ENCODE data around the gene AATK.

DNA sequence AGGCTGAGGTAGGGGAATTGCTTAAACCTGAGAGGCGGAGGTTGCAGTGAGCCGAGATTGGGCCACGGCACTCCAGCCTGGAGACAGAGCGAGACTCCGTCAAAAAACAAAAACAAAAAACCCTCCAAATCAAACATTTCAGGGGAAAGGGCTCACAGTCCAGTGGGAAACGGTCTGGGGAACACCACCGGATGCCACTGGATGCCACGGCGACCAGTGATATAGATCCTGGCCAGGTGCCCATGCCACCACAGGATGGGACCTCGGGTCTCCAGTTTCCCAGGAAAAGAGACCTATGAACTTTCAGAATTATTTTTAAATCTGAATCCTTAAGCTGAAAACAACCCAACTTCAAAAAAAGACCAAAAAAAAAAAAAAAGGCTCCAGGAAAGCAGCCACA, 44.4 kb upstream of the AATK start:
- TF ChIP-seq, protein P1, sequence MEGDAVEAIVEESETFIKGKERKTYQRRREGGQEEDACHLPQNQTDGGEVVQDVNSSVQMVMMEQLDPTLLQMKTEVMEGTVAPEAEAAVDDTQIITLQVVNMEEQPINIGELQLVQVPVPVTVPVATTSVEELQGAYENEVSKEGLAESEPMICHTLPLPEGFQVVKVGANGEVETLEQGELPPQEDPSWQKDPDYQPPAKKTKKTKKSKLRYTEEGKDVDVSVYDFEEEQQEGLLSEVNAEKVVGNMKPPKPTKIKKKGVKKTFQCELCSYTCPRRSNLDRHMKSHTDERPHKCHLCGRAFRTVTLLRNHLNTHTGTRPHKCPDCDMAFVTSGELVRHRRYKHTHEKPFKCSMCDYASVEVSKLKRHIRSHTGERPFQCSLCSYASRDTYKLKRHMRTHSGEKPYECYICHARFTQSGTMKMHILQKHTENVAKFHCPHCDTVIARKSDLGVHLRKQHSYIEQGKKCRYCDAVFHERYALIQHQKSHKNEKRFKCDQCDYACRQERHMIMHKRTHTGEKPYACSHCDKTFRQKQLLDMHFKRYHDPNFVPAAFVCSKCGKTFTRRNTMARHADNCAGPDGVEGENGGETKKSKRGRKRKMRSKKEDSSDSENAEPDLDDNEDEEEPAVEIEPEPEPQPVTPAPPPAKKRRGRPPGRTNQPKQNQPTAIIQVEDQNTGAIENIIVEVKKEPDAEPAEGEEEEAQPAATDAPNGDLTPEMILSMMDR (conservative IDR thresholded peaks at IDR 0.05; ENCODE audit: low read depth, low read length) = no peak
- no peak for TF ChIP-seq EZH2 (IDR thresholded peaks at IDR 0.05; ENCODE audit: low read length, unreplicated experiment)
